Neural progenitor cell (in vitro differentiated cells): ENCODE results near the gene MAPK13.

Experiments
- CTCF ChIP-seq: fragments of 200-600 bp; sonication (generic); IDR thresholded peaks from 2 replicates; pipeline ENCODE4 v1.5.1; 2017; ENCODE audit warnings: antibody characterized with exemption, mild to moderate bottlenecking
- EZH2 ChIP-seq: fragments of 200-600 bp; sonication (generic); IDR thresholded peaks from 2 replicates; pipeline ENCODE4 v1.6.1; 2017; ENCODE audit warnings: antibody characterized with exemption, mild to moderate bottlenecking, moderate library complexity
- EZH2phosphoT487 ChIP-seq: fragments of 200-600 bp; sonication (generic); IDR thresholded peaks from 2 replicates; pipeline ENCODE4 v1.6.1; 2017; ENCODE audit warnings: antibody characterized with exemption

- no peak for TF ChIP-seq CTCF
- no peak for TF ChIP-seq EZH2phosphoT487
- TF ChIP-seq EZH2 = no peak
Observed at GRCh38 chr6:36120018-36120417, 10.3 kb upstream of the MAPK13 start.
